Heart left ventricle (tissue), 16 donors: ENCODE data around the gene ARHGAP45. TPM values are rescaled to one million over a fixed set of nuclear protein-coding genes. Genes with fewer than 3 reads are reported as not detected.

Experiments used
- ATAC-seq, 4 donors: fragments of 200-7000 bp; cut with Tn5 transposase; one replicate each; pipeline ENCODE4 v1.9.1; 2020 to 2022; ENCODE audit warnings: moderate library complexity in 4 of 4, mild to moderate bottlenecking in 3 of 4, moderate number of reproducible peaks in 1 of 4
- DNase-seq, 5 donors: peaks; one replicate each; pipeline ENCODE4 v3.0.0-alpha.2; 2020
- H3K27ac ChIP-seq, 12 donors: fragments of 200-600 bp; sonication (generic) in 4 of 12; one replicate each; pipeline versions ENCODE4 v1.5.0 to v1.8.0; 2016 to 2022; ENCODE audit warnings: mild to moderate bottlenecking in 2 of 12
- H3K27me3 ChIP-seq, 9 donors: fragments of 200-600 bp; sonication (generic) in 2 of 9; one replicate each; pipeline versions ENCODE4 v1.5.1 to v1.8.0; 2016 to 2022; ENCODE audit warnings: mild to moderate bottlenecking in 3 of 9
- H3K36me3 ChIP-seq, 9 donors: fragments of 200-600 bp; sonication (generic) in 2 of 9; one replicate each; pipeline versions ENCODE4 v1.5.0 to v1.8.0; 2018 to 2022; ENCODE audit warnings: mild to moderate bottlenecking in 2 of 9
- H3K4me1 ChIP-seq, 12 donors: fragments of 200-600 bp; sonication (generic) in 4 of 12; one replicate each; pipeline versions ENCODE4 v1.5.0 to v1.8.0; 2016 to 2022; ENCODE audit warnings: mild to moderate bottlenecking in 3 of 12
- H3K4me3 ChIP-seq, 12 donors: fragments of 200-600 bp; sonication (generic) in 4 of 12; one replicate each; pipeline versions ENCODE4 v1.5.0 to v1.8.0; 2017 to 2022; ENCODE audit warnings: mild to moderate bottlenecking in 9 of 12, moderate library complexity in 4 of 12
- H3K9me3 ChIP-seq, 12 donors: fragments of 200-600 bp; sonication (generic) in 4 of 12; one replicate each; pipeline versions ENCODE4 v1.5.0 to v1.8.0; 2016 to 2022; ENCODE audit warnings: mild to moderate bottlenecking in 1 of 12
- CTCF ChIP-seq, 12 donors: fragments of 200-600 bp; sonication (generic) in 4 of 12; IDR thresholded peaks; one replicate each; pipeline versions ENCODE4 v1.5.0 to v1.8.0; 2018 to 2022; ENCODE audit warnings: antibody characterized with exemption in 12 of 12, mild to moderate bottlenecking in 5 of 12
- POLR2A ChIP-seq, 2 donors: fragments of 450-650 bp; IDR thresholded peaks; one replicate each; pipeline ENCODE4 v1.6.1; 2017; ENCODE audit warnings: antibody characterized with exemption in 2 of 2, mild to moderate bottlenecking in 2 of 2, moderate library complexity in 2 of 2
- WGBS, 4 donors: extraction: QIAGEN DNeasy Blood & Tissue Kit in 2 of 4; methylation state at CpG; one replicate each; pipeline versions ENCODE4 v1.1.5 to v1.1.7; 2013 to 2018; 5-methylcytosine and 5-hydroxymethylcytosine counted together
- intact Hi-C, 10 donors: fragments of 100-400 bp; cut with DNase I; formaldehyde crosslinking; loops; one replicate each; pipeline versions ENCODE4 v1.11.1 to v1.14.2; 2022
- polyA plus RNA-seq, 2 donors: library from polyadenylated mRNA; stranded (reverse); fragments of 200-250 nt; gene quantifications; one replicate each; pipeline ENCODE4 v1.2.3, GENCODE V29; 2013
- total RNA-seq, 9 donors: library from RNA; depleted of rRNA in 2 of 9; stranded (reverse); fragments of >200 nt in 2 of 9; fragmentation: NEBNext Ultra II Directional in 3 of 9; extraction: Animal tissue kit (Norgen Biotek cat#: 25700) in 3 of 9; gene quantifications; one replicate each; pipeline versions ENCODE4 v1.1.0 to v1.2.4, GENCODE V29; 2016 to 2023
- donor health status: ischemic (EF 13 %, LVEDD 7.1; RV severe dilation, severe dysfunction).
- donor health status: healthy with polysubstance abuse.
- donor health status: DM: no; HTN: yes; CAD: no.
- donor health status: DM: no; HTN: no; CAD: no.
- donor health status: ischemic (EF 25% LVEDD 6.9; RV normal size, moderate dysfunction).
- donor health status: ischemic (EF 25% LVEDD 5.7; RV mildly dilated, moderate dysfunction).
- donor health status: healthy.
- donor health status: DM: yes; HTN: yes; CAD: no.
- donor health status: ischemic (EF 35%, LVEDD 5.7; RV mildly dilated, moderate dysfunction).
- donor health status: nonischemic (EF 11% LVEDD 7.7; RV severe dilation, severe dysfunction).
- donor health status: DM: yes; HTN: yes; CAD: no.
- donor health status: PGD.
- donor health status: ischemic (EF 29% LVEDD 5.4; RV normal size, mild dysfunction).
- donor health status: nonischemic (EF 23%, LVEDD 6.1; RV moderate dilation, normal function).

ARHGAP45 gene
- total and polyA plus RNA-seq, 11 donors, result 1.6 to 38.2 (median 4.7) TPM

DNA sequence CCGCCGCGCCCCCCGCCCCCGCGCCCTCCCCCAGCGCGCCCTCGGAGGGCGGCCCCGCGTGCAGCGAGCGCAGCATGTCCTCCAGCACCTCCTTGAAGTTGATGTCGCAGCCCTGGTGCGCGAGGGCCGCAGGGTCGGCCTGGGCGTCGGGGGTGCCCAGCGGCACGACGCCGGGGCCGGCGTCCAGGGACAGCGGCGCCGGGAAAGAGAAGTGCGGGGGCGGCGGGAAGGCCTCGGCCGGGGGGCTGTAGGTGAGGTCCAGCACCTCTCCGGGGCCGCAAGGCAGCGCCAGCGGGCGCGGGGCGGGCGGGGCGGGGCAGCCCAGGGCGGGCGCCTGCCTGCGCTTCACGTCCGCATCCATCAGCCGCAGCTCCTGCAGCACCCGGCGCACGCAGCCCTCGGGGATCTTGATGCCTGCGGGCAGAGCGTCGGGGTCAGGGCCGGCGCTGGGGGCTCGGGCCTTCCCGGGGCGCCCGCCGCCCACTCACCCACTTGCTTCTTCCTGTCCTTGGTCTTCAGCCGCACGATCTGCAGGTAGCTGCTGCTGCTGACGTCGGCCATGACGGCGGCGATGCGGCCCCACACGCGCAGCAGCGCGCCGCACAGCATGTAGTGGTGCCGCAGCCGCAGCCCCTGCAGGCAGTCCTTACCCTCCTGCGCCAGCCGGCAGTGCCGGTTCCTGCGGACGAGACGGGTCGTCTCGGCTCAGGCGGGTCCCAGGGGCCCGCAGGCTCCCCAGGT, 41.5 kb downstream of the ARHGAP45 start:
- TF ChIP-seq POLR2A (IDR thresholded peaks at IDR 0.05) (no peak), CTCF (IDR thresholded peaks at IDR 0.05) (no peak)
- 94 to 95% (median 94%) methylated on average over 41 to 89 of the region's 89 CpGs for WGBS, 4 donors
- H3K27me3 ChIP-seq, result no peaks in the 10 kb centered on the region
- intact Hi-C loops, result no loop called here
- H3K27ac ChIP-seq, result peak overlapping the region in 1 of 12 donors; percentile 68
- DNase-seq, result no peak
- H3K36me3 ChIP-seq, result peaks cover 0 to 72% (median 45%) of the 10 kb centered on the region in 9 donors
- no peak for ATAC-seq
- H3K9me3 ChIP-seq, result no peaks in the 10 kb centered on the region
- peaks cover 0 to 49% (median 26%) of the 10 kb centered on the region in 12 donors for H3K4me1 ChIP-seq
- peak overlapping the region in 1 of 12 donors; percentile 45 for H3K4me3 ChIP-seq

- TF ChIP-seq CTCF (IDR thresholded peaks at IDR 0.05), result no peak
- no peak for TF ChIP-seq POLR2A (IDR thresholded peaks at IDR 0.05)
- peak overlapping the region in 1 of 12 donors; percentile 45 for H3K4me3 ChIP-seq
- H3K36me3 ChIP-seq, result peaks cover 0 to 78% (median 47%) of the 10 kb centered on the region in 9 donors
- peak overlapping the region in 1 of 12 donors; percentile 68 for H3K27ac ChIP-seq
- no peaks in the 10 kb centered on the region for H3K9me3 ChIP-seq
- no peak for ATAC-seq
- H3K4me1 ChIP-seq, result peaks cover 5 to 55% (median 31%) of the 10 kb centered on the region in 12 donors
- no peaks in the 10 kb centered on the region for H3K27me3 ChIP-seq
- intact Hi-C loops, result no loop called here
- DNase-seq, result peak in 2 of 5 donors; percentile 30 to 64
- WGBS, 4 donors, result 92 to 95% (median 94%) methylated on average over 26 to 48 of the region's 48 CpGs
These were observed 42.1 kb downstream of the ARHGAP45 start for GRCh38 chr19:1109032-1109551.

- H3K9me3 ChIP-seq, result no peaks in the 10 kb centered on the region
- no peak overlapping the region for H3K27ac ChIP-seq
- no peak overlapping the region for H3K4me3 ChIP-seq
- intact Hi-C loops, result loop anchor here (5.0 kb wide), 4 partner anchors 62 to 127 kb away; partner anchors contain the start of genes CBARP (in 1 of the 10) and SBNO2 (in 1 of the 10)
- TF ChIP-seq CTCF (IDR thresholded peaks at IDR 0.05) (no peak), POLR2A (IDR thresholded peaks at IDR 0.05) (no peak)
- DNase-seq (peak in 1 of 5 donors; percentile 31), ATAC-seq (no peak)
- peaks cover 0 to 87% (median 54%) of the 10 kb centered on the region in 9 donors for H3K36me3 ChIP-seq
- H3K27me3 ChIP-seq, result no peaks in the 10 kb centered on the region
- peaks cover 5 to 54% (median 30%) of the 10 kb centered on the region in 12 donors for H3K4me1 ChIP-seq
- WGBS, 4 donors, result 88 to 94% (median 93%) methylated on average over 35 to 54 of the region's 54 CpGs
These were observed 43.0 kb downstream of the ARHGAP45 start for GRCh38 chr19:1109697-1110671.
